ENCODE results near the gene FAR2.

- TF ChIP-seq CTCF (IDR thresholded peaks at IDR 0.05; ENCODE audit: low read length) (no peak), EZH2 (IDR thresholded peaks at IDR 0.05; ENCODE audit: borderline replicate concordance, low read length) (no peak)
These were observed 126.8 kb downstream of the FAR2 start for GRCh38 chr12:29275834-29276233.
